ENCODE measurements around the gene NCS1. TPM values are rescaled to one million over a fixed set of nuclear protein-coding genes. Genes with fewer than 3 reads are reported as not detected.

Gene NCS1
- total RNA-seq, 1 donor from 2014 or later: 126 TPM

DNA sequence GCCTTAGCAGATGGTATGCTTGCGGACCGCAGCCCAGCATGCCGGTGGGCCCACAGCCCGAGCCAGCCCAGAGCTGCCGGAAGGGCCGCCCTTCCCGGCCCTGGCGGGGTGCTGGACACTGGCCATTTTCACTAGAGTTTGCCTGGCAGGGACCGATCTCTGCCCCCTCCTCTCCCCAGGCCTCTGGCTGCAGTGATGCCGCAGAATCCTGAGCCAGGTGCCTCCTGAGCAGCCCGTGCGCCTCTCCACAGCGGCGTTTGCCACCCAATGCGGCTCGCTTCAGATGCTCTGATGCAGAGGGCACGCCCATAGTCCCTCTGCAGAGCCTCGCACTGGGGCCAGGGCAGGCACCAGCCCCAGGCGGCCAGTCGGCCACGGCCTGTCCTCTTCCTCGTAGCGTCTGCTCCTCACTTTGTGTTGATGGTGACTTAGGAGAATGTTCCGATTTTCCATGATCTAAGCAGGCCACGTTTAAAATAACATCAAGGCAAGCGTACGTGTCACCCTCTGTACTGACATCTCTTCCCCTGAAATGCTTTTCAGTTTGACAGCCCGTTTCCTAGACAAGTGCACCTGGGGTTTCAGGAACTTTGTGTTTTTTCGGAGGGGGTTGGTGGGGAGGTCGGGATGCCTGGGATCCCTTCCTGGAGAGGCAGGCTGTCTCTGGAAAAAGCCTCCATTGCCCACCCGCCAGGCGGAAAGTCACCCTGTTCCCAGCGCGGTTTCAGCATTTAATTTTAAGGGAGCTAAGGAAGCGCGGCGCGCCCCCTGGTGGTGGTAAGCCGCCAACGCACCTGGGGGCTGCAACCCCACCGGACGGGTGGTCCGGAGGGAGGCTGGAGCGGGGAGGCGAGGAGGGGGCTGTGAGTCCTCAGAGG, 63.6 kb downstream of the NCS1 start:
- H3K9ac ChIP-seq (ENCODE audit: low read length): peak overlapping the region; percentile 31
- no peak overlapping the region for H3K4me3 ChIP-seq (ENCODE audit: insufficient read depth, low read depth, low read length)
- TF ChIP-seq EZH2 (IDR thresholded peaks at IDR 0.05; ENCODE audit: insufficient read depth, low read length): no peak
- TF ChIP-seq, protein P1, sequence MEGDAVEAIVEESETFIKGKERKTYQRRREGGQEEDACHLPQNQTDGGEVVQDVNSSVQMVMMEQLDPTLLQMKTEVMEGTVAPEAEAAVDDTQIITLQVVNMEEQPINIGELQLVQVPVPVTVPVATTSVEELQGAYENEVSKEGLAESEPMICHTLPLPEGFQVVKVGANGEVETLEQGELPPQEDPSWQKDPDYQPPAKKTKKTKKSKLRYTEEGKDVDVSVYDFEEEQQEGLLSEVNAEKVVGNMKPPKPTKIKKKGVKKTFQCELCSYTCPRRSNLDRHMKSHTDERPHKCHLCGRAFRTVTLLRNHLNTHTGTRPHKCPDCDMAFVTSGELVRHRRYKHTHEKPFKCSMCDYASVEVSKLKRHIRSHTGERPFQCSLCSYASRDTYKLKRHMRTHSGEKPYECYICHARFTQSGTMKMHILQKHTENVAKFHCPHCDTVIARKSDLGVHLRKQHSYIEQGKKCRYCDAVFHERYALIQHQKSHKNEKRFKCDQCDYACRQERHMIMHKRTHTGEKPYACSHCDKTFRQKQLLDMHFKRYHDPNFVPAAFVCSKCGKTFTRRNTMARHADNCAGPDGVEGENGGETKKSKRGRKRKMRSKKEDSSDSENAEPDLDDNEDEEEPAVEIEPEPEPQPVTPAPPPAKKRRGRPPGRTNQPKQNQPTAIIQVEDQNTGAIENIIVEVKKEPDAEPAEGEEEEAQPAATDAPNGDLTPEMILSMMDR (IDR thresholded peaks at IDR 0.05; ENCODE audit: insufficient read depth, low read depth, low read length): peak; percentile 81
- Mint-ChIP-seq H3K27ac (ENCODE audit: unreplicated experiment) (peak overlapping the region; percentile 34), H3K4me3 (ENCODE audit: unreplicated experiment) (no peak overlapping the region), H3K36me3 (ENCODE audit: low read depth, unreplicated experiment) (peaks cover 8% of the 10 kb centered on the region), H3K27me3 (ENCODE audit: low read depth, unreplicated experiment) (no peaks in the 10 kb centered on the region), H3K9me3 (ENCODE audit: unreplicated experiment) (no peaks in the 10 kb centered on the region), H3K4me1 (ENCODE audit: low read depth, unreplicated experiment) (peaks cover 13% of the 10 kb centered on the region)
- FAIRE-seq (no peak), DNase-seq (ENCODE audit: low read depth) (no peak)
- no peaks in the 10 kb centered on the region for H3K9me3 ChIP-seq (ENCODE audit: insufficient read depth, low read depth, low read length)
- H2AFZ ChIP-seq (ENCODE audit: low read depth, low read length): no peak overlapping the region
- no peaks in the 10 kb centered on the region for H3K27me3 ChIP-seq (ENCODE audit: insufficient read depth, low read length)
- H3K36me3 ChIP-seq (ENCODE audit: insufficient read depth, low read length): peaks cover 7% of the 10 kb centered on the region
- peak overlapping the region; percentile 41 for H3K4me2 ChIP-seq (ENCODE audit: low read length)
- peaks cover 53% of the 10 kb centered on the region for H4K20me1 ChIP-seq (ENCODE audit: insufficient read depth, low read length)
- H3K4me1 ChIP-seq (ENCODE audit: insufficient read depth, low read length): peaks cover 22% of the 10 kb centered on the region
- no peaks in the 10 kb centered on the region for H3K79me2 ChIP-seq (ENCODE audit: insufficient read depth, low read length)
- no peak overlapping the region for H3K27ac ChIP-seq (ENCODE audit: low read depth, low read length)

- Histone ChIP-seq H3K27me3 (ENCODE audit: insufficient read depth, low read length) (no peaks in the 10 kb centered on the region), H3K9me3 (ENCODE audit: insufficient read depth, low read depth, low read length) (no peaks in the 10 kb centered on the region), H3K9ac (ENCODE audit: low read length) (no peak overlapping the region), H4K20me1 (ENCODE audit: insufficient read depth, low read length) (peaks cover 49% of the 10 kb centered on the region), H3K36me3 (ENCODE audit: insufficient read depth, low read length) (peaks cover 7% of the 10 kb centered on the region), H3K27ac (ENCODE audit: low read depth, low read length) (no peak overlapping the region), H2AFZ (ENCODE audit: low read depth, low read length) (no peak overlapping the region), H3K79me2 (ENCODE audit: insufficient read depth, low read length) (no peaks in the 10 kb centered on the region), H3K4me2 (ENCODE audit: low read length) (no peak overlapping the region), H3K4me3 (ENCODE audit: insufficient read depth, low read depth, low read length) (no peak overlapping the region), H3K4me1 (ENCODE audit: insufficient read depth, low read length) (peaks cover 22% of the 10 kb centered on the region)
- Mint-ChIP-seq H3K36me3 (ENCODE audit: low read depth, unreplicated experiment) (peaks cover 8% of the 10 kb centered on the region), H3K9me3 (ENCODE audit: unreplicated experiment) (no peaks in the 10 kb centered on the region), H3K4me1 (ENCODE audit: low read depth, unreplicated experiment) (peaks cover 14% of the 10 kb centered on the region), H3K4me3 (ENCODE audit: unreplicated experiment) (no peak overlapping the region), H3K27ac (ENCODE audit: unreplicated experiment) (no peak overlapping the region), H3K27me3 (ENCODE audit: low read depth, unreplicated experiment) (no peaks in the 10 kb centered on the region)
- no peak for DNase-seq (ENCODE audit: low read depth)
- TF ChIP-seq, protein P1 (IDR thresholded peaks at IDR 0.05; ENCODE audit: insufficient read depth, low read depth, low read length): no peak
- FAIRE-seq: no peak
Observed at GRCh38 chr9:130236436-130236985, 64.3 kb downstream of the NCS1 start.

DNA sequence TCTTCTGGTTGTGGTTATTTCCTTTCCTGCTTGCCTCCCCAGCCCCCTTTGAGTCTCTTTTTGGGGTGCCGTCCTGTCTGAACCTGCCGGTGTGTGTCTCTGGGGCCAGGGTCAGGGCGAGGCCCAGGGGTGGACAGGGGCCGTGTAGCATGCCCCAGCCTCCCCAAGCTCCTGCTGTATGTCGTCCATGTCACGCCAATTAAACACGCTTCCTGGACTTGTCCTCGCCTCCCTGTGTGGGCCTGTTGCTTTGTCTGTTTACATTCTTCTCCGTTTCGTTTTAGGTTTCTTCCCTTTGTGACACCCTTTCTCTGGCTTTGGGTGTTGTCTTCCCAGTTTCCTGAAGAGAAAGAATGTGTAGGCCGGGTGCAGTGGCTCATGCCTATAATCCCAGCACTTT, 64.9 kb downstream of the NCS1 start:
- H3K9me3 ChIP-seq (ENCODE audit: insufficient read depth, low read depth, low read length): no peaks in the 10 kb centered on the region
- Mint-ChIP-seq H3K27me3 (ENCODE audit: low read depth, unreplicated experiment) (no peaks in the 10 kb centered on the region), H3K4me1 (ENCODE audit: low read depth, unreplicated experiment) (peaks cover 14% of the 10 kb centered on the region), H3K4me3 (ENCODE audit: unreplicated experiment) (no peak overlapping the region), H3K9me3 (ENCODE audit: unreplicated experiment) (no peaks in the 10 kb centered on the region), H3K27ac (ENCODE audit: unreplicated experiment) (no peak overlapping the region), H3K36me3 (ENCODE audit: low read depth, unreplicated experiment) (peaks cover 8% of the 10 kb centered on the region)
- FAIRE-seq (no peak), DNase-seq (ENCODE audit: low read depth) (no peak)
- TF ChIP-seq, protein P1 (IDR thresholded peaks at IDR 0.05; ENCODE audit: insufficient read depth, low read depth, low read length): no peak
- no peak for TF ChIP-seq EZH2 (IDR thresholded peaks at IDR 0.05; ENCODE audit: insufficient read depth, low read length)
- no peaks in the 10 kb centered on the region for H3K27me3 ChIP-seq (ENCODE audit: insufficient read depth, low read length)
- H3K4me2 ChIP-seq (ENCODE audit: low read length): no peak overlapping the region
- H3K9ac ChIP-seq (ENCODE audit: low read length): no peak overlapping the region
- peaks cover 22% of the 10 kb centered on the region for H3K4me1 ChIP-seq (ENCODE audit: insufficient read depth, low read length)
- no peaks in the 10 kb centered on the region for H3K79me2 ChIP-seq (ENCODE audit: insufficient read depth, low read length)
- H2AFZ ChIP-seq (ENCODE audit: low read depth, low read length): no peak overlapping the region
- peaks cover 7% of the 10 kb centered on the region for H3K36me3 ChIP-seq (ENCODE audit: insufficient read depth, low read length)
- H3K4me3 ChIP-seq (ENCODE audit: insufficient read depth, low read depth, low read length): no peak overlapping the region
- H3K27ac ChIP-seq (ENCODE audit: low read depth, low read length): no peak overlapping the region
- peaks cover 43% of the 10 kb centered on the region for H4K20me1 ChIP-seq (ENCODE audit: insufficient read depth, low read length)

Measured in astrocyte (in vitro differentiated cells and primary cell).